Measurements from ENCODE around the gene MPV17L2. TPM values are rescaled to one million over a fixed set of nuclear protein-coding genes. Genes with fewer than 3 reads are reported as not detected.
"Not testable (repeated sequence)": the region's sequence is repeated elsewhere in the genome, so short reads cannot be mapped to it uniquely, and the experiment has no call there.

The MPV17L2 gene
- total RNA-seq, 5 donors from 2014 or later (not counting 1 experiment from before 2014, with no cell fraction given) = 3.8 to 8.2 (median 8.1) TPM

- 0% methylated on average over 3 of the region's 22 CpGs for WGBS (ENCODE audit: insufficient coverage)
- Histone ChIP-seq H3K4me3 (ENCODE audit: control insufficient read depth in 1 of 2, extremely low read depth in 1 of 2, low read length in 1 of 2) (peak overlapping the region; percentile 68 to 89), H3K27ac (ENCODE audit: low read length) (peak overlapping the region; percentile 77), H3K36me3 (ENCODE audit: control insufficient read depth in 2 of 2, extremely low read depth in 1 of 2, insufficient read depth in 1 of 2, low read length in 1 of 2) (peaks cover 0 to 3% of the 10 kb centered on the region in 2 donors), H3K27me3 (replicated peaks in 1 of 2; ENCODE audit: control insufficient read depth in 2 of 2, extremely low read depth in 1 of 2, insufficient read depth in 2 of 2, low read length in 1 of 2) (peaks cover 0 to 18% of the 10 kb centered on the region in 2 experiments), H3K4me1 (ENCODE audit: control insufficient read depth in 1 of 2, extremely low read depth in 1 of 2, insufficient read depth in 2 of 2, low read length in 2 of 2) (peaks cover 12 to 31% of the 10 kb centered on the region in 2 experiments), H3K9me3 (no peaks in the 10 kb centered on the region)
- peaks cover 4 to 8% of the 10 kb centered on the region in 2 donors for H3K27me3 Mint-ChIP-seq
- peak in 2 of 4 experiments; percentile 0 to 1 for ATAC-seq (replicated peaks in 1 of 4)
- H3K9me3 Mint-ChIP-seq = no peaks in the 10 kb centered on the region
- ChIA-PET POLR2A (interaction anchor here (0.5 to 0.6 kb wide), 2 partner anchors 76 to 77 kb away, joined by 4 to 5 read pairs; partner anchors contain the start of gene JUND (in 1 of the 2)), CTCF (interaction anchor here in 1 of 2 donors (0.6 to 3.5 kb wide), 9 partner anchors 10 to 315 kb away, joined by 3 to 26 read pairs (median 4); partner anchors contain the start of gene MPV17L2)
- H3K4me3 Mint-ChIP-seq = peak overlapping the region; percentile 87 to 94 (median 88)
- H3K36me3 Mint-ChIP-seq = peaks cover 3% of the 10 kb centered on the region
- peak overlapping the region; percentile 94 to 95 for H3K27ac Mint-ChIP-seq
- peak in 6 of 35 experiments; percentile 23 to 60 (median 35) for DNase-seq
- peaks cover 22 to 30% (median 24%) of the 10 kb centered on the region in 3 donors for H3K4me1 Mint-ChIP-seq
Measured at GRCh38 chr19:18204394-18205199, 11.6 kb downstream of the MPV17L2 start.

GRCh38 chr19:18205200-18205892, 12.3 kb downstream of the MPV17L2 start:
- Histone ChIP-seq H3K27me3 (replicated peaks in 1 of 2; ENCODE audit: control insufficient read depth in 2 of 2, extremely low read depth in 1 of 2, insufficient read depth in 2 of 2, low read length in 1 of 2) (peaks cover 0 to 25% of the 10 kb centered on the region in 2 experiments), H3K27ac (ENCODE audit: low read length) (peak overlapping the region; percentile 77), H3K4me3 (ENCODE audit: control insufficient read depth in 1 of 2, extremely low read depth in 1 of 2, low read length in 1 of 2) (peak overlapping the region; percentile 68 to 89), H3K36me3 (ENCODE audit: control insufficient read depth in 2 of 2, extremely low read depth in 1 of 2, insufficient read depth in 1 of 2, low read length in 1 of 2) (peaks cover 0 to 3% of the 10 kb centered on the region in 2 donors), H3K4me1 (ENCODE audit: control insufficient read depth in 1 of 2, extremely low read depth in 1 of 2, insufficient read depth in 2 of 2, low read length in 2 of 2) (peaks cover 12 to 31% of the 10 kb centered on the region in 2 experiments), H3K9me3 (no peaks in the 10 kb centered on the region)
- H3K4me1 Mint-ChIP-seq = peaks cover 22 to 30% (median 24%) of the 10 kb centered on the region in 3 donors
- peak overlapping the region in 1 of 2 donors; percentile 39 for H3K27ac Mint-ChIP-seq
- no CpG with 5 or more reads among the region's 36 CpGs for WGBS (ENCODE audit: insufficient coverage)
- POLR2A ChIA-PET = no interaction called here
- H3K36me3 Mint-ChIP-seq = peaks cover 3% of the 10 kb centered on the region
- H3K9me3 Mint-ChIP-seq = no peaks in the 10 kb centered on the region
- peak in 28 of 35 experiments; percentile 28 to 62 (median 43) for DNase-seq
- CTCF ChIA-PET = interaction anchor here in 1 of 2 donors (0.5 to 3.5 kb wide), 6 partner anchors 10 to 762 kb away, joined by 3 to 26 read pairs (median 4); partner anchors contain the start of gene MPV17L2
- ATAC-seq (replicated peaks in 1 of 4) = no peak
- H3K4me3 Mint-ChIP-seq = peak overlapping the region; percentile 87 to 94 (median 88)
- peaks cover 4 to 10% of the 10 kb centered on the region in 2 donors for H3K27me3 Mint-ChIP-seq

GRCh38 chr19:18206018-18206417, 13.0 kb downstream of the MPV17L2 start:
- no peak for DNase-seq
- H3K27ac ChIP-seq (ENCODE audit: low read length) = no peak overlapping the region

GRCh38 chr19:18208098-18208951, 15.3 kb downstream of the MPV17L2 start:
- ChIA-PET POLR2A (interaction anchor here in 1 of 2 donors (0.6 kb wide), 1 partner anchor 648 kb away, joined by 6 read pairs; no protein-coding TSS in a partner anchor), CTCF (interaction anchor here (0.6 to 2.0 kb wide), 8 partner anchors 13 to 711 kb away, joined by 3 to 13 read pairs (median 4); partner anchors contain the start of genes DDX49 (in 1 of the 2) and MPV17L2 (in 1 of the 2))
- Histone ChIP-seq H3K4me3 (ENCODE audit: control insufficient read depth in 1 of 2, extremely low read depth in 1 of 2, low read length in 1 of 2) (no peak overlapping the region), H3K9me3 (no peaks in the 10 kb centered on the region), H3K27ac (ENCODE audit: low read length) (no peak overlapping the region), H3K27me3 (replicated peaks in 1 of 2; ENCODE audit: control insufficient read depth in 2 of 2, extremely low read depth in 1 of 2, insufficient read depth in 2 of 2, low read length in 1 of 2) (peaks cover 0 to 43% of the 10 kb centered on the region in 2 experiments), H3K36me3 (ENCODE audit: control insufficient read depth in 2 of 2, extremely low read depth in 1 of 2, insufficient read depth in 1 of 2, low read length in 1 of 2) (no peaks in the 10 kb centered on the region), H3K4me1 (ENCODE audit: control insufficient read depth in 1 of 2, extremely low read depth in 1 of 2, insufficient read depth in 2 of 2, low read length in 2 of 2) (peaks cover 5 to 19% of the 10 kb centered on the region in 2 experiments)
- DNase-seq (peak in 25 of 35 experiments; percentile 23 to 70 (median 48)), ATAC-seq (replicated peaks in 1 of 4) (no peak)
- no peaks in the 10 kb centered on the region for H3K9me3 Mint-ChIP-seq
- H3K4me3 Mint-ChIP-seq = no peak overlapping the region
- peak overlapping the region in 1 of 2 donors; percentile 16 for H3K27ac Mint-ChIP-seq
- H3K4me1 Mint-ChIP-seq = peaks cover 8 to 14% (median 8%) of the 10 kb centered on the region in 3 donors
- no peaks in the 10 kb centered on the region for H3K36me3 Mint-ChIP-seq
- 41% methylated on average over 5 of the region's 32 CpGs for WGBS (ENCODE audit: insufficient coverage)
- H3K27me3 Mint-ChIP-seq = peaks cover 4 to 17% of the 10 kb centered on the region in 2 donors

More at GRCh38 chr19:18206018-18206417, 13.0 kb downstream of the MPV17L2 start:
- ChIA-PET CTCF (interaction anchor here in 1 of 2 donors (1.3 to 3.5 kb wide), 2 partner anchors 14 to 123 kb away, joined by 3 to 26 read pairs; partner anchors contain the start of gene MPV17L2), POLR2A (no interaction called here)
- Mint-ChIP-seq H3K4me1 (peaks cover 22 to 30% (median 24%) of the 10 kb centered on the region in 3 donors), H3K27me3 (peaks cover 4 to 12% of the 10 kb centered on the region in 2 donors), H3K27ac (no peak overlapping the region), H3K36me3 (peaks cover 3% of the 10 kb centered on the region), H3K4me3 (peak overlapping the region in 1 of 3 donors; percentile 94), H3K9me3 (no peaks in the 10 kb centered on the region)
- Histone ChIP-seq H3K4me1 (ENCODE audit: control insufficient read depth in 1 of 2, extremely low read depth in 1 of 2, insufficient read depth in 2 of 2, low read length in 2 of 2) (peaks cover 12 to 31% of the 10 kb centered on the region in 2 experiments), H3K27me3 (replicated peaks in 1 of 2; ENCODE audit: control insufficient read depth in 2 of 2, extremely low read depth in 1 of 2, insufficient read depth in 2 of 2, low read length in 1 of 2) (peaks cover 0 to 32% of the 10 kb centered on the region in 2 experiments), H3K4me3 (ENCODE audit: control insufficient read depth in 1 of 2, extremely low read depth in 1 of 2, low read length in 1 of 2) (no peak overlapping the region), H3K9me3 (no peaks in the 10 kb centered on the region), H3K36me3 (ENCODE audit: control insufficient read depth in 2 of 2, extremely low read depth in 1 of 2, insufficient read depth in 1 of 2, low read length in 1 of 2) (peaks cover 0 to 3% of the 10 kb centered on the region in 2 donors)
- ATAC-seq (replicated peaks in 1 of 4) = no peak
- 92% methylated on average over 2 of the region's 12 CpGs for WGBS (ENCODE audit: insufficient coverage)

- not testable (repeated sequence) for H3K4me3 Mint-ChIP-seq
Measured at GRCh38 chr19:18209912-18210311, 16.9 kb downstream of the MPV17L2 start.

More at GRCh38 chr19:18209912-18210311, 16.9 kb downstream of the MPV17L2 start:
- H3K4me3 ChIP-seq (ENCODE audit: control insufficient read depth in 1 of 2, extremely low read depth in 1 of 2, low read length in 1 of 2); H3K27ac ChIP-seq (ENCODE audit: low read length); H3K36me3 ChIP-seq (ENCODE audit: control insufficient read depth in 2 of 2, extremely low read depth in 1 of 2, insufficient read depth in 1 of 2, low read length in 1 of 2); H3K9me3 ChIP-seq; H3K4me1 Mint-ChIP-seq; H3K9me3 Mint-ChIP-seq; ATAC-seq (replicated peaks in 1 of 4); DNase-seq; H3K4me1 ChIP-seq (ENCODE audit: control insufficient read depth in 1 of 2, extremely low read depth in 1 of 2, insufficient read depth in 2 of 2, low read length in 2 of 2); POLR2A ChIA-PET; H3K36me3 Mint-ChIP-seq; H3K27ac Mint-ChIP-seq: not testable (repeated sequence)
- CTCF ChIA-PET = interaction anchor here in 1 of 2 donors (1.8 kb wide), 1 partner anchor 42 kb away, joined by 7 read pairs; no protein-coding TSS in a partner anchor
- H3K27me3 Mint-ChIP-seq = peaks cover 4 to 19% of the 10 kb centered on the region in 2 donors
- H3K27me3 ChIP-seq (replicated peaks in 1 of 2; ENCODE audit: control insufficient read depth in 2 of 2, extremely low read depth in 1 of 2, insufficient read depth in 2 of 2, low read length in 1 of 2) = peaks cover 0 to 44% of the 10 kb centered on the region in 2 experiments
- 60% methylated on average over 1 of the region's 5 CpGs for WGBS (ENCODE audit: insufficient coverage)
